ENCODE measurements around the gene RPS6KB1. TPM values are rescaled to one million over a fixed set of nuclear protein-coding genes. Genes with fewer than 3 reads are reported as not detected.
A peak's percentile ranks its signal among the peaks of the same experiment; 100 is the strongest.

Gene RPS6KB1
- total RNA-seq, 1 donor from 2014 or later = 9.3 TPM

DNA sequence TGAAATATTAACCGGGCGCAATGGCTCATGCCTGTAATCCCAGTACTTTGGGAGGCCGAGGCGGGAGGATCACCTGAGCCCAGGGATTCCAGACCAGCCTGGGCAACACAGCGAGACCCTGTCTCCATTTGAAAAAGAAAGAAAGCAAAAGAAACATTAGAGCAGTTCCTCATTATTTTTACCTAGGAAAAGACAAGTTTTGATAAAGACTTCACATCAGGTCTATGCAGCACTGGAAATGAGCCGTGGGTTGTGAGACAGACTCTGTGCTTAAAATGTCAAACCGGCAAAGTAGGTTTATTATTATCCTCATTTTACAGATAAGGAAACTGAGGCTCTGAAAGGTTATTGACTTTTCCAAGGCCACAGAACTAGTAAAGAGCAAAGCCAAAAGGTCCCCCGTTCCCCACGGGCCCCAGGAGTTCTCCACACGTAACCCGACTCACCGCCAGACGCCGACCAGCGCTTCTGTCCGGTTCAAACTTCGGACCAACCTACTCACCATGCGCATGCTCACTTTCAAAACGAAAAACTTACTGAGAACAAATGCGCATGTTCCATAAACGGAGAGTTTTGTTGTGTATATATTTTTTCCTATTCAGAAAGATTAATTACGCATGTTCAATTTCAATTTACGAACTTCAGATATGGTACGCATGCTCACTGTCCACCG lies 534 bp upstream of the RPS6KB1 start:
- Histone ChIP-seq H3K27ac (peak overlapping the region; percentile 10 to 68), H3K36me3 (peaks cover 0 to 6% of the 10 kb centered on the region in 2 donors), H3K4me3 (peak overlapping the region; percentile 75 to 76), H3K27me3 (no peaks in the 10 kb centered on the region), H3K4me1 (peaks cover 0 to 14% of the 10 kb centered on the region in 2 donors), H3K9me3 (no peaks in the 10 kb centered on the region)
- intact Hi-C loops (cut with DNase I) = no loop called here
- TF ChIP-seq, protein P1, sequence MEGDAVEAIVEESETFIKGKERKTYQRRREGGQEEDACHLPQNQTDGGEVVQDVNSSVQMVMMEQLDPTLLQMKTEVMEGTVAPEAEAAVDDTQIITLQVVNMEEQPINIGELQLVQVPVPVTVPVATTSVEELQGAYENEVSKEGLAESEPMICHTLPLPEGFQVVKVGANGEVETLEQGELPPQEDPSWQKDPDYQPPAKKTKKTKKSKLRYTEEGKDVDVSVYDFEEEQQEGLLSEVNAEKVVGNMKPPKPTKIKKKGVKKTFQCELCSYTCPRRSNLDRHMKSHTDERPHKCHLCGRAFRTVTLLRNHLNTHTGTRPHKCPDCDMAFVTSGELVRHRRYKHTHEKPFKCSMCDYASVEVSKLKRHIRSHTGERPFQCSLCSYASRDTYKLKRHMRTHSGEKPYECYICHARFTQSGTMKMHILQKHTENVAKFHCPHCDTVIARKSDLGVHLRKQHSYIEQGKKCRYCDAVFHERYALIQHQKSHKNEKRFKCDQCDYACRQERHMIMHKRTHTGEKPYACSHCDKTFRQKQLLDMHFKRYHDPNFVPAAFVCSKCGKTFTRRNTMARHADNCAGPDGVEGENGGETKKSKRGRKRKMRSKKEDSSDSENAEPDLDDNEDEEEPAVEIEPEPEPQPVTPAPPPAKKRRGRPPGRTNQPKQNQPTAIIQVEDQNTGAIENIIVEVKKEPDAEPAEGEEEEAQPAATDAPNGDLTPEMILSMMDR (IDR thresholded peaks at IDR 0.05) = no peak
- no peak for DNase-seq (ENCODE audit: low spot score in 2 of 2)

DNA sequence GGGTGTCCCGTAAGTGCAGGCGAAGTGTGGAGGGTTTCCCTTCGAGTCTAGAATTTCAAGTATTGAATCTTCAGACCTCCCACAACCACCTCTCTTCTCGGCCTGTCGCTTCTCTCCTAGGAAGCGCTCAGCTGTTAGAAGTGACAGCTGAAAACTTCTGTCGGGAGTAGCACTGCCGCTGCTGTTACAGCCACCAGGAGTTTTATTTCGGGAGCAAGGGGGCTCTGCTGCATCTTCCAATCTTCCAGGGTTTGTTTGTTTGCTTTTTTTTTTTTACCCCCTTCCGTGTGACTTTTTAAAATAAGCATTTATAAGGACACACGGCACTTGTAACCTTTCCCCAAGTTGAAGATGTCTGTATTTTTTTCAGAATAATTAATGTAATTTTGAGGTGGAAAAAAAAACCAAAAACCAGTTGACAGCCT lies 767 bp downstream of the RPS6KB1 start:
- no peaks in the 10 kb centered on the region for H3K27me3 ChIP-seq
- H3K9me3 ChIP-seq = no peaks in the 10 kb centered on the region
- intact Hi-C loops (cut with DNase I) = no loop called here
- DNase-seq (ENCODE audit: low spot score in 2 of 2) = peak in 1 of 2 donors; percentile 54
- TF ChIP-seq, protein P1 (IDR thresholded peaks at IDR 0.05) = no peak
- H3K4me1 ChIP-seq = peaks cover 0 to 18% of the 10 kb centered on the region in 2 donors
- peak overlapping the region; percentile 75 to 76 for H3K4me3 ChIP-seq
- peak overlapping the region; percentile 84 to 88 for H3K27ac ChIP-seq
- H3K36me3 ChIP-seq = no peaks in the 10 kb centered on the region

DNA sequence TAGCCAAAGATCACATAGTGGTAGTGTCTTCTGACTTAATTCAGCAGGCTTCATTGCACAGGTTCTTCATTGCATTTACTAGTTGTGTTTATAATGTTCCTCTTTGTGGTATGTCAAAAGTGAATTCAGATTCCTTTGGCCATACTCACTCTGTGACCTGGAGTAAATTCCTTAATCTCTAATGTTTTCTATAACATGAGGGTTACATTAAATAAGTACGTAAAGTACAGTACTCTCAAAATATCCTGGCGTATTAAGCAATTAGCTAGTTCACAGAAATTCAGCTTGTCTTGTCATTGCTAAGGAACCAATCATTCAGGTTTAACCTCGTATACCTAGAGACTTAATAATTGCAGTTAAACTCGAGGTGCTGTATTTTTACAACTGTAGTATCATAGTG lies 4.2 kb downstream of the RPS6KB1 start:
- Histone ChIP-seq H3K4me3 (no peak overlapping the region), H3K27me3 (no peaks in the 10 kb centered on the region), H3K4me1 (peaks cover 0 to 7% of the 10 kb centered on the region in 2 donors), H3K9me3 (no peaks in the 10 kb centered on the region), H3K27ac (no peak overlapping the region), H3K36me3 (no peaks in the 10 kb centered on the region)
- TF ChIP-seq, protein P1 (IDR thresholded peaks at IDR 0.05) = no peak
- DNase-seq (ENCODE audit: low spot score in 2 of 2) = no peak
- intact Hi-C loops (cut with DNase I) = no loop called here

DNA sequence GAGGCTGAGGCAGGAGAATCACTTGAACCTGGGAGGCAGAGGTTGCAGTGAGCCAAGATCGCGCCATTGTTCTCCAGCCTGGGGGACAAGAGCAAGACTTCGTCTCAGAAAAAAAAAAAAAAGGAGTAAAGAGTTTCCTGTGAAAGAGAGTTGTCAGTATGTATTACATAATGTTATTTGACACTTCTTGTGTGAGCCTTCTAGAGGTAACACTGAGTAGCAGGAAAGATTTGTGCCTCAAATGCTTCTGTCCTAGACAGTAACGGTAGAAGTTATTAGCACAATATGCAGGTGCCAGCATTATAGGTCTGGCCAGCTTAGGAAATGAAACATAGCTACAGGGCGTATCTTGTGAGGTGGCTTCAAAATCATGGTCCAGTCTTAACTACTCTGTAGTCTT lies 6.2 kb downstream of the RPS6KB1 start:
- Histone ChIP-seq H3K4me1 (peaks cover 0 to 7% of the 10 kb centered on the region in 2 donors), H3K27me3 (no peaks in the 10 kb centered on the region), H3K9me3 (no peaks in the 10 kb centered on the region), H3K4me3 (no peak overlapping the region), H3K27ac (no peak overlapping the region), H3K36me3 (no peaks in the 10 kb centered on the region)
- DNase-seq (ENCODE audit: low spot score in 2 of 2) = no peak
- TF ChIP-seq, protein P1 (IDR thresholded peaks at IDR 0.05) = peak in 1 of 3 experiments; percentile 29
- intact Hi-C loops (cut with DNase I) = no loop called here

DNA sequence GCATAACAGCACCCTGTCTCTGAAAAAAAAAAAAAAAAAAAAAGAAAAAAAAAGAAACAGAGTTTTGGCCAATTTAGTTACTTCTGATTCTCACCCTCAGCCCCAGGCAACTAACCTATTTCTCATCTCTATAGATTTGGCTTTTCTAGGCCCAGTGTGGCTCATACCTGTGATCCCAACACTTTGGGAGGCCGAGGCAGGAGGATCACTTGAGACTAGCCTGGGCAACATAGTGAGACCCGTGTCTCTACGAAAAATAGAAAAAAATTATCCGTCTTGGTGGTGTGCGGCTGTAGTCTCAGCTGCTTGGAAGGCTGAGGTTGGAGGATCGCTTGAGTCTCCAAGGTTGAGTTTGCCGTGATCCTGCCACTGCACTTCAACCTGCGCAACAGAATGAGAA lies 8.7 kb downstream of the RPS6KB1 start:
- Histone ChIP-seq H3K27ac (no peak overlapping the region), H3K4me1 (peaks cover 0 to 4% of the 10 kb centered on the region in 2 donors), H3K36me3 (no peaks in the 10 kb centered on the region), H3K27me3 (no peaks in the 10 kb centered on the region), H3K4me3 (no peak overlapping the region), H3K9me3 (no peaks in the 10 kb centered on the region)
- TF ChIP-seq, protein P1 (IDR thresholded peaks at IDR 0.05) = no peak
- intact Hi-C loops (cut with DNase I) = no loop called here
- DNase-seq (ENCODE audit: low spot score in 2 of 2) = no peak
